ENCODE measurements around the gene KCNMA1.
A peak's percentile ranks its signal among the peaks of the same experiment; 100 is the strongest.
"Not testable (repeated sequence)": the region's sequence is repeated elsewhere in the genome, so short reads cannot be mapped to it uniquely, and the experiment has no call there.

KCNMA1 gene

DNA sequence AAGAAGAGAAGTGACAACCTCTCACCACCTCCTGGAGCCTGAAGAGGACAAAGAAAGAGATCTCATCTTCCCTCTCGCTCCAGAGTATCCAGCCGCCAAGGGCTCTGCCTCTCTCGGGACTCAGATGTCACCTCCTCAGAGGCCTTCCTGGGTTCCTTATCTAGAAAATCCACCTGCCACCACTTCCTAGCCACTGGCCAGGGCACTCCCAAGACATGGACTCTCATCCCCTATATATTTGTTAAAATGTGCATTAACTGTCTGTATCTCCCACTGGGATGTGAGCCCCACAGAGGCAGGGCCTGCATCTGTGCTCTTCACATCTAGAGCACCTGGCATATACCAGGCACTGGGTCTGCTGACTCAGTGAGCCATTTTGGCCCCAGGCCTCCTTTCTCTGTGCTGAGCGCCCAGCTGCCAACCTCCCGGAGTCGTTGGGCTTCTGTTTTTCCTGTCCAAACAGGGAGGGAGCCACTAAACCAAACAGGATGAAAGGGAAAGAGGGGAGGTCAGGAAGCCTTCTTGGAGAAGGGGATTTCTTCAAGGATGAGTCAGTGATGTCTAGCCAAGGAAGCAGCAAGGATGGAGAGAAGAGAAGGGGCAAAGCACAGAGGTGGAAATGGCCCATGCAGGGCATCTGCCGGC is 58.9 kb downstream of the KCNMA1 start:
- DNase-seq = no peak

DNA sequence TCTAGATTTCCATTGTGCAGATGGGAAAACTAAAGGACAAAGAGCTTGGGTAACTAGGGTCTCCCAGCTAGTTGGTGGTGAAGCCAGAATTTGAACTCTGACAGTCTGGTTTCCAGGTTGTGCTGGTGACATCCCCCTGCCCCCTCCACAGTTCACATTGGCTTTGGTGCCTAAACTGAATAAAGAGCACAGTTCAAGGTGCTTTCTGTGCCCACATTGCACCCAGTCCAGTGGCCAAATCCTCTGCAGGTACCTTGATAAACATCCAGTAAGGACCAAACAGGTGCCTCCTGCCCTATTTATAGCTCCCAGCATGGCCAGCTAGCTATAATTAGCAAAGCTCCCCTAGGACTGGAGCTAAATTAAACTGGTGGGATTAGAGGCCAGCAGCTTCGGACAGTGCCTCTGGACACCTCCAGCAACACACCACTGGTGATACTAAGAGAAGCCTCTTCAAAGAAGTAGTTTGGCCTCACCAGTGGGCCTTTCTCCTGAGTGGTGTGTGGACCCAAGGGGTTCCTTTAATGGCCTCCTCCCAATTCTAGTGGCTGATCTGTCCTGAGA is 59.9 kb downstream of the KCNMA1 start:
- no peak for DNase-seq

DNA sequence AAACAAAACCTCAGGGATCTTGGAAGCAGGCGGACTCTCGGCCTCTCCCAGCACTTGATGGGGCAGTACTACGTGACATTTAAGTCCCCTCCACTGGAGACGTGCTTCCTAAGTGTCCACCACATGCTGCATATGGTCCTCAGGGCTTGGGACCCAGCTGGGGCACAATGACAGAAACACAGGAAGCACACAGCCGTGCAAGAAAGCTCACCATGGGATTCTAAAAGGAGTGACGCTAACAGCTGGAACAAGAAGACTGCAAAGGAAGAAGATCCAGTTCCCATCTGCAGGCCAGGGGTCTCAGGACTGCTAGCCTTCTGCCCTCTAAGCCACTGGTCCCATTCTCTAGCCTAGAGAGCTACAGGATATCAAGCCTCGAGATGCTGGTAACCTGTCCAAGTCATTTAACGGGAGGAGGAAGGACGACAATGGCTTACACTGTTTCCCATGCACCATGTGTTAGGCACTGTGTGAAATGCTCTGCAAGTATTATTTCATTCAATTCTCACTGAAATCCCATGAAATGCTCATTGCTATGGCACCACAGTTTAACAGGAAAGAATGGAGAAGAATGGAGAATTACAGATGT is 61.1 kb downstream of the KCNMA1 start:
- no peak for DNase-seq

DNA sequence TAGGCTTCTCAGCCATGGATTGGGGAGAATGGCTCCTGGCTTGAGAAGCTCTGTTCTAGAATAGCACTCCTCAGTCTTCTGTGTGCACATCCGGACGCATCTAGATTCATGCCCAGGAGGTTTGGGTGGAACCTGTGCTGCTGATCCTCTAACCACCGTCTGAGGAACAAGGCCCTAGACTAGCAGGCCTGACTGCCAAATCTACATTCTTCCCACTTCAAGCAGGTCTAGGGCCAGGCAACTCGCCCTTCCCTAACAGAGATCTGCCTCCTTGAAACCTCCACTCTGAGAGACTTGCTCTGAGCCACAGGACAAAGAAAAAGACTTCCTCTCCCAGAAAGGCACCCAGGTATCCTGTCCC is 61.6 kb downstream of the KCNMA1 start:
- no peak for DNase-seq

DNA sequence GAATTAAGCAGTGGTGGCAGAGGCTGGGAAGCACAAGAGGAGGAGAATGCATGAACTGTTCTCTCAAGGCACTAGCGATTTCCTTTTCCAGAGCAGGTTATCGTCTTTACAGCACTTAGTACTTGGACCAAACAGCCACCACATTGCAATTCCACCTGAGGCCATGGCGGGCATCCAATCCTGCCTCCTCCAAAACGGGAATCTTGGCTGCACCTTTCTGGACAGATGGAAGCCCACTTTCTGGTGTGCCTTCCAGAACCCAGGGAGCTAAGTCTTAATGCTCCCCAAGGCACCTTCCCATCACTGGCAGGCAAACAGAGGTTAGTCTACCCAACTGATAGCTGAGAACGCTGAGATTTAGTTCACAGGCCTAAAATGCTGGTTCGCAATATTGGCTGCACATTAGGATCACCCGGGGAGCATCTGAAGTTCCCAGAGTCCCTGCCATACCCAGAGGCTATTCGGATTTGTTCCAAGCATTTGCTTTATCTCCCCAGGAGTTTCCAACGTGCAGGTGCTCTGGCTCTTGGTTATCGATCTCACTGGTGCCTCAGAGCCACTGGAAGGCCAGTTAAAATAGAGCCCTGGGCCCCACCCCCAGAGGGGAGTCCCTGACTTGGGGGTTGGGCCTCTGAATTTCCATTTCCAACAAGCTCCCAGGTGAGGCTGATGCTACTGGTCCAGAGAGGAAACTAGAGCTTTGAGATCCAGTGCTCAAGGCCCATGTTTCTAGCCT is 62.2 kb downstream of the KCNMA1 start:
- DNase-seq = no peak

DNA sequence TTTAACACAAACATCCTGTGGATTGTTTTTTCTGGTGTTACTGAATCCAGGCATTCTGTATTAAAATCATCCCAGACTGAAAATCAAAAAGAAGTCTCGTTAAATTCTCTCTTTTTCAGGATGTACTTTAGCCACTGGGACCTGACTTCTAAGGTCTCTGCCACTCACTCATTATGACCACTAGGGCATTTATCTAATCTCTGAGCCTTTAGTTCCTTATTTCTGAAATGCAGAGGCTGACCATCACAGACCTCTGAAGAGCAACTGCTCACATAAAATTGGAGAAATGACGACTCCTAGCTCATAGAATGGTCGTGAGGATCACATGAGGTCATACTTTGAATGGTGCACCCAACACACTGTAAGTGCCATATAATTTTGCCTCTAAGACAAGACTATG is 63.2 kb downstream of the KCNMA1 start:
- no peak for DNase-seq

DNA sequence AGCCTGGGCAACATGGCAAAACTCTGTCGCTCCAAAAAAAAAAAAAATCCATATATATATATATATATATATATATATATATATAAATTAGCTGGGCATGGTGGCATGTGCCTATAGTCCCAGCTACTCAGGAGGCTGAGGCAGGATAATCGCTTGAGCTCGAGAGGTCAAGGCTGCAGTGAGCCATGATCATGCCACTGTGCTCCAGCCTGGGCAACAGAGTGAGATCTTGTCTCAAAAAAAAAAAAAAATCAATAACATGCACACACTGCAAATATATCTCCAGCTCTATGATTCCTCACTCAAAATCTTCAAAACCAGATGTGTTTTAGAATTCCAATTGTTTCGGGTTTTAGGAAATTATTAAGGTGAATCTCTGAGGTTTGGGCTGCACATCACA is 65.1 kb downstream of the KCNMA1 start:
- DNase-seq = not testable (repeated sequence)

DNA sequence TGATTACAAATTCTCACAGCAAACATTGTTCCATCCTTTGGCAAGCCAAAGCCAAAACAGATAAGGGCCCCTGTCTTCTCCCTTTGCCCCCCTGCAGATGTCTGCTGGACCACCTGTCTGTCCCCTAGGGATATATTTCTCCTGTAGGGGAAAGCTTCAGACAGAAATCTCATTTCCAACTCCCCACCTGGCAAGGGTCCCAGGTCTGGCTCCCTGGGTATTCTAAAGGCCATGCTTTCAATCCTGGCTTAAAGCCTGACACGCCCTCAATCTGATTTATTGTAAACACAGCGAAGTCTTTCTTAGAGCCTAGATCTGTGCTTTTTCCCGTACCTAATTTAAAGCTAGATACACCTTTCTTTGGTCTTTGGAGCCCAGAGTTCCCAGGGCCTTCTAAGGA is 66.1 kb downstream of the KCNMA1 start:
- no peak for DNase-seq

DNA sequence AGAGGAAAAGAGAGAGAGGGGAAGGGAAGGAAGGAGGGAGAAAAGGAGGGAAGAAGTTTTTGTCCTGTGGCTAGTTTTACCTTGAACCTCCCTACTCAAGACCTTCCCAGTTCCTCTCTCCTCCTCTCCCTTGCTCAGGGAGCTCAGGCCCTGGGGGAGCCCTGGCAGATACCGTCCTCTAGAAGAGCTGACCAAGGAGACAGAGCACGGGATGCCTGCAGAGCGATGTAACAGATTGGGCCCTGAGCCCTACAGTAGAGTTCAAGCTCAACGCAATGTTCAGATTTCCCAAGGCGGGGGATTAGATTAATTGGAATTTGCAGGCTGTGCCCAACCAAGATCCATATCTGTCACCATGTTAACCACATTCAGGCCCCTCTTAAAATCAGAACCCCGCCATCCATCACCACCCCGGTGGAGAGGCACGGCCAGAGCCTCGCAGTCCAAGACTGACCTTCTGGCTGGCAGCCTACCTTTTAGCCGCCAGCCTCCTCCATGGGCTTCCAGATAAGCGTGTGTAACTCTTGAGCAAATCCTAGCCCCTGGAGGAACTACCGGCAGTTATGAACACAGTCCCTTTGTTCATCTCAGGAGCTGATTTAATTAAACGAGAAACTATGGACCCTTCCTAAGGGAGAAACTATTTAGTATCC is 70.6 kb downstream of the KCNMA1 start:
- DNase-seq = no peak

DNA sequence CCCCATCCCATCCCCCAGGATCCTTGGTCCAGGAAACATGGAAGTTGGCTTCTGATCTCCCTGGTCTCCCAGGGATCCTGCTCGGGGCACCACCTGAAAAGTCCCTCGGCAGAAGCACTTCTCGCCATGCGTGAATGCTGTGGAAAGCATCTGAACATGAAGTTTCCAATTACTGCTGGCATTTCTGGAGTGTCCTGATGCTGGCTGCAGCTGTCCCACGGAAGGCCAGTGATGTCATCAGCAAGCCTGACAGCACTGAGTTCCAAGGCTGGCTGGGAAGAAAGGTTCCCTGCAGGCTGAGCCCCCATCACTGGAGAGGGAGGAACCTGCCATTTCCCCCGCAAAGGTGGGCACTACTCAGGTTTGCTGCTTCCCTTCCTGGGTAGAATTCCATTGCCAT is 71.4 kb downstream of the KCNMA1 start:
- no peak for DNase-seq

DNA sequence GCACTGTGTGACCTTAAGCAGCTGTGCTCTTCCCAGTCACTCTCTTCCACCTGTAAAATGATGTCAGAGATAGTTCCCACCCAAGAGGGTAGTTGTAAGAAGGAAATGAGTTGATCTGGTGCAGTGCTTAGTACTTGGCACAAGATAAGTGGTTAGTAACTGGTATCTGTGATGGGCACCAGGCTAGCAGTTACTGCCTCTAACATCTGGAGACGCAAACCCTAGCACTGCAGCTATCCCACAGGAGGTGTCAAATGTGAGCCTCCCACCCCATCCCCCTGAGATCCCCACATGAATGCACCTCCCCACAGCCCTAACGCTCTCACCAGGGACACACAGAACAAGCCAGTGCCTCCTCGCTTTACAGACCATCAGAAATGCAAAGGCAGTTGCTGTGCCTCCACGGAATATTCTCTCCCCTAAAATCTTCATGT is 72.0 kb downstream of the KCNMA1 start:
- DNase-seq = no peak

DNA sequence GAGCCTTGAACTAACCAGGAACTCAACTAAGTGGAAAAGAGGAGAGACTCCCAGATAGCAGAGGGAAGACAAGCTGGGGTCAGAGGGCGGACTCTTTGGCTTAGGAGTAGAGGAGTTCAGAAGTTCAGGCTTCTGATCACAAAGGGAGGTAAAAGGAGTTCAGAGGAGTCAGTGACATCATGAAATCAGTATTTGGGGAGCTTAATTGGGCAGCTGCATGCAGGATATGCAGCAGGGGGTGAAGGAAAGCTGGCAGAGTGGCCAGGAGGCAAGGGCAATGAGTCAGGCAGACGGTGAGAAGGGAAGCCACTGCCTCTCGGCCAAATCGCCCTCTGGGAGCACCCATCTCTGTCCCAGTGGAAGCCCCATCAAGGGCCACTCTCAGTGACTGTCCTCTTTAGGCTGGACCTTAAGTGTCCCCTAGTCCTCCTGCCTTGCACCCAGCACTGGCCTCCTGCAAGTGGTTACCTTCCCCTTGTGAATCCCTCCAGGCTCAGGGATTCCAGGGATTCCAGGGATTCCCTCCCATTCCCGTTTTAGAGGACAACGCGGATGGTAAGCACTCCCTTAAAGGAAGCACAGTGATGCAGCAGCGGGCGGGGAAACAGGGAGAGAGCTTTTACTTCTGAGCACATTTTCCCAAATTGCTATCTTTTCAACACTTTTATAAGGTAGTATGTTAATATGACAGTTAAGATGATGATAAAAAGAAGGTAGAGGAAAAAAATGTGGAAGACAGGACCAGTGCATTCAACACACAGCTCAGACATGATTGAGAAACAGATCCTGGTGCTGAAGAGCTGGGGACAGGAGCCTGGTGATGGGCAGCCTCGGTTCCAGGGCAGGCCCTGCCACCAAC is 72.6 kb downstream of the KCNMA1 start:
- no peak for DNase-seq

DNA sequence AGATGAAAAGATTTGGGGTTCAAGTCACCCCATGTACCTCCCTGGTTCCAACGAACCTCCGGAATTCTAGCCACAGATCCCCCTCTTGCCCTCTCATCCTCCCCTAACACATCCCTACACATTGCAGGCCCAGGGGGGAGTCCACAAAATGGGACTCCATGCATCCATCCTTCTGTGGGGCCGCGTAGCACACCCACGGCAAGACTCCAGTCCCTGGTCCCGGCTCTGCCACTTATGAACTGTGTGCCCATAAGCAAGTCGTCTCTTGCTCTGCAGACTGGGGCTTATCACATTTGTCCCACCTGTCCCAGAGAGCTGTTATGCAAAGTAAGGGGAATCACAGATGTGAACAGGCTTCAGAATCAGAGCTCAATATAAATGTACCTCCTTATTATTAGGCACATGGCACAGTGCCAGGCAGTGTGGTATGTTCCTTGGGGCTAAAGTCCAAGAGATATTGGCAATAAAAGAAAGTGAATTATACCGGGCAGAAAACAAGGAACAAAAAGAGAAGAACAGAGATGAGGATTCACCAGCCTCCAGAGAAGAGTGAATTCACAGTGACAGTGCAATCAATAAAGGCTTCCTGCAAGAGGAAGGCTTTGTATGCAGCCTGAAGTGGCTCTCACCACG is 73.9 kb downstream of the KCNMA1 start:
- DNase-seq = no peak

DNA sequence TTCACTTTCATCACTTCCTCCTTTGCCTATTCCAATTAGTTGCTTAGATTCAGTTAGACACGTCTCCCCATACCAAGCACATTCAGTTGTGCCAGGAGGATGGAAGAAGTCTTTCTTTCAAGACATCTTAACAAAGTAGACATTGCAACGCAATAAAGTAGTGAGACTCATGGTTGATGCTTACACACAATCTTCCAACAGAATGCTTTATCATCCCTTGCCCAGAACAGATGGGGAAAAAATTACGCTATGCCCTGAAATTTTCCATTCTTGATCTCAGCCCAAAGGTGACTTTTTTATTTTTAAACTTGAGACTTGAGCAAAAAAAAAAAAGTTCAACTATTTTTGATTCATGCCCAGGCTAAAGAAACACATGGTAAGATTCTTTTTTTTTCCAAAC is 74.9 kb downstream of the KCNMA1 start:
- DNase-seq = no peak

DNA sequence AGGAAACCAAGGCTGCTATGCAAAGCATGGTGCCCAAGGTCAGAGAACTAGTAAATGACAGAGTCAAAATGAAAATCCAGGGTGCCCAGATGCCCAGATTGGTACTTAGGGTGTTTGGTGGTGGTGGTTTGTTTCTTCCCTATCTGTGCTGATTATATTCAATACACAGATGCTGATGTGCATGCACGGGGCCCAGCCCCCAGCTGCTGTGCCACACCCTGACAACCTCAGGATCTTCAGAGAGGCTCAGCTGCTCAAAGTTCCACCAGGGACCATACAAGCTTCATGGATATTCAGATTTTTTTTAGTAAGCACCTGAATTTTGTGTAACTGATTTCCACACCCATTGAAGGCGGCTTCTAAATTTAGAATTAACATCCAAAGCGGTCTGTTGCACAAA is 75.6 kb downstream of the KCNMA1 start:
- no peak for DNase-seq

DNA sequence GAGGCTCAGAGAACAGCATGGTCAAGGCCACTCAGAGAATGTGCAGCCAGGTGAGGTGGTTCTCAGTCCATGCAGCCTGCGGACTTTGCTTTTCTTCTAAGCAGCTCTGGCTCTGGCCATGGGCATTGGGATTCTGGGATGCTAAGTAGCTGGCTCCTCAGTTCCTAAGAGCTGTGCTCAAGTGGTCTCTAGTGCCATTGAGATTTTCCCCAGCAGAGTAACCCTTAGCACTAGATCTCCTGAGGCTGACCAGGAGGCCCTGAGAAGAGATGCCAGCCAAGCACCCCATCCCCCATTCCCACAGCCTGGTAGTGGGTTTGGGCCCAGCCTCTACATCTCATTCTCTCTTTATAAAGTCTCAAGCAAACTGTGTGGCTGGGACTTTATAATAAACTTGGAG is 77.1 kb downstream of the KCNMA1 start:
- DNase-seq = no peak

DNA sequence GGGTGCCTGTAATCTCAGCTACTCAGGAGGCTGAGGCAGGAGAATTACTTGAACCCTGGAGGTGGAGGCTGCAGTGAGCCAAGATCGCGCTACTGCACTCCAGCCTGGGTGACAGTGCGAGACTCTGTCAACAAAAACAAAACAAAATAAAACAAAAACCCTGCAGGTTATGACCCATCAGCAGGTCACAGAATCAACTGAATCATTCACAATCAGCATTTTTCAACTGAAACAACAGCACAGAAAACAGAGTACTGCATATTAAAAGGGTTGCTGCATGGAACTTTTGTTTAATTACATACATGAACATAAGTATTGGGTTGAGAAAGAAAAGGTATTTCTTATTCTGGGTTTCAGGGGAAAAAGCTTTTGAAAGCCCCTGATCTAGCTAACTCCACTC is 77.6 kb downstream of the KCNMA1 start:
- DNase-seq = no peak

DNA sequence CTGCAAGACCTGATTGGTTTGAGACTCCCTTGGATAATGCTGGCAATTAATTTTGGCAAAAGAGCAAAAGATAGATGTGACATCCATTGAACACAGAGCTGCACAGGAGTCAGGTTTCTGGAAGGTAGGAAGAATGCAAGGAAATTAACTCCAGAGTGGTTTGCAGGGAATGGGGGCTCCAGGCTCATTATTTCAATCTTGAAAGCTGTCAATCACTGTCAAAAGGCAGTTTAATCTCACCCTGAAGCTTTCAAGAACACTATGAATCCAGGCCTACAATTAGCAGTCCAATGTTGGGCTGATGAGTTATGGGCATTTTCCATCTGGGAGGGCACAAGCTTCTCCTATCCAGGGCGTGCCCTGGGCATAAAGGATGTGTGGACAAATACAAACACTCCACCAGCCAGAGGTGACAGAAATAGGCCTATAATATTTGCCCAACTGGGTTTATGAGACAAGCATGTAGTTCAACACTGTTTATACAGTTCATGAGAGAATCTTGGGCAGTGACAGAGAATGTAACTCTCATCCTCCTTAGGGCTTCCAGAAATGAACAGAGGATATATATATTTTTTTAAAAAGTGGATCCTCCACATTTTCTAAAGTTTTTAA is 80.5 kb downstream of the KCNMA1 start:
- no peak for DNase-seq

DNA sequence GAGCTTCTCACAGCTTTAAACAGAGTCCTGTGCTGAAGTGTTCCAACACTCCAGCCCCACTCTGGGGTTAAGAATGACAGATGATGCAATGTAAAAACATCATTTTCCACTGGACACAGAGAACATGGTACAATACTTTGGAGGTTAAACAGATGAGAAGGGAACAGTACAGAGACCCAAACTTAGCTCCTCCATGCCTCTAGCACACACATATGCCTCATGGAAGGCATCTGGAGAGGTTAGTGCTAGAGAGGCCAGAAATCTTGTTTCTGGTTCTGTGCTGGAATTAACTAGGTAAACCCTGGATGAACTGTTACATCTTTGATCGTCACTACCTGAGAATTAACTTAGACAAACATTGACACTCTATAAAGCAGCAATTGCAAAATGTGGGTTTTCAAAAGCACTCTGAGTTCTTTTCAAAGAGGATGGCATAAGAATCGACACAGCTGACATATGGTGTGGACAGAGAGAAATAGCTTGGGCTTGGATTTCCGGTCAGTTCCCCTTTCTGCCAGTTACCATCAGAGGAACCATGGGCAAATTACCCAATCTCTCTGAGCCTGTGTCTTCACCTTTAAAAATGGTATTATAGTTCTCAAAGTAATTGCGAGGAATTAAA is 81.9 kb downstream of the KCNMA1 start:
- DNase-seq = peak; percentile 3

DNA sequence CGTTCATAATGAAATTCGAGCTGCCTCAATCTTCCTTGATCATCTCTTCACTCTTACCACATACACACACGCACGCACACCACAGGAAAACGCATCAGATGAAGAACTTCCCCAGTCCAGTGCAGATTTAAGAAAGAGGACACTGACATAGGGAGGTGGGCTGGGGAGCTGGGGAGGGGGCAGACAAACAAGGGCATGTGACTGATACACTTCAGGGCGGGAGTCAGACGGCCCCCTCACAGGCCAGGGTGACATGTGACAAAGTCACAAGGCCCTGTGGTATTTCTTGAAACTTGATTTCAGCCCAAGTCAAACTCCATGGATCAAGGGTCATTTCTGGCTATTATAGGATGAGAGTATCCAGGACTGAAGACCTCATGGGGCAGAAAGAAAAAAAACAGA is 82.6 kb downstream of the KCNMA1 start:
- peak; percentile 54 for DNase-seq

DNA sequence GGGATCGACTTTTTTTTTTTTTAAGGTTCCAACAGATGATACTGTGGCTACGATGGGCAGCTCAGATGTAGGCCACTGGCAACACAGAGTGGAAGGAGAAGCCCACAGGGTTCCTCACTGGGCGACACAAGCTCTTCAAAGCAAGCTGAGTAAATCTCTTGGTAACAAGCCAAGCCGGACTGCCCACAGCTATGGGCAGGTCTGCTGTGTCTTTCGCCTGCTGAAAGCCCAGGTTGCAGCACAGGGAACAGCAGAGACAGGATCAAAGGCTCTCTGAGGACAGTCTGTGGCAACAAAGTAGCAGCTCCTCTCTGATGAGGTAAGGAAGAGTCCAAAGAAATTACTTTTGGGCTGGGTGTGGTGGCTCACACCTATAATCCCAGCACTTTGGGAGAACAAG is 83.6 kb downstream of the KCNMA1 start:
- DNase-seq = no peak
